H9 (cell line): ENCODE data around the gene DNTT. TPM values are rescaled to one million over a fixed set of nuclear protein-coding genes. Genes with fewer than 3 reads are reported as not detected.
A peak's percentile ranks its signal among the peaks of the same experiment; 100 is the strongest.

Experiments
- DNase-seq: peaks from one replicate; pipeline ENCODE4 v3.0.0-alpha.2; 2017
- H2AFZ ChIP-seq: one replicate; pipeline ENCODE4 v1.6.1; 2013; ENCODE audit warnings: mild to moderate bottlenecking, low read length, control low read depth, moderate library complexity
- H2AK5ac ChIP-seq: 2 replicates; pipeline ENCODE4 v1.6.1; 2013; ENCODE audit warnings: low read length, control low read depth, mixed read lengths; ENCODE audit not compliant: insufficient read length
- H2BK120ac ChIP-seq: one replicate; pipeline ENCODE4 v1.6.1; 2013; ENCODE audit warnings: low read depth, mild to moderate bottlenecking, low read length, control low read depth, inconsistent platforms; ENCODE audit not compliant: poor library complexity, severe bottlenecking
- H2BK12ac ChIP-seq: 2 replicates; pipeline ENCODE4 v1.6.1; 2013; ENCODE audit warnings: low read length, control low read depth, mixed read lengths, low read depth; ENCODE audit not compliant: insufficient read length
- H2BK15ac ChIP-seq: 2 replicates; pipeline ENCODE4 v1.6.1; 2013; ENCODE audit warnings: low read depth, low read length, control low read depth
- H2BK20ac ChIP-seq: one replicate; pipeline ENCODE4 v1.6.1; 2013; ENCODE audit warnings: low read depth, mild to moderate bottlenecking, low read length, control low read depth, inconsistent platforms; ENCODE audit not compliant: poor library complexity, severe bottlenecking
- H2BK5ac ChIP-seq: 2 replicates; pipeline ENCODE4 v1.6.1; 2013; ENCODE audit warnings: low read length, control low read depth, mixed read lengths; ENCODE audit not compliant: insufficient read length
- H3K14ac ChIP-seq: 2 replicates; pipeline ENCODE4 v1.6.1; 2013; ENCODE audit warnings: low read length, control low read depth; ENCODE audit not compliant: insufficient read depth
- H3K18ac ChIP-seq: 2 replicates; pipeline ENCODE4 v1.6.1; 2013; ENCODE audit warnings: low read depth, mild to moderate bottlenecking, mixed read lengths, low read length, control low read depth; ENCODE audit not compliant: insufficient read length
- H3K23ac ChIP-seq: 2 replicates; pipeline ENCODE4 v1.6.1; 2013; ENCODE audit warnings: low read length, control low read depth, mixed read lengths, low read depth; ENCODE audit not compliant: insufficient read length
- H3K23me2 ChIP-seq: 2 replicates; pipeline ENCODE4 v1.6.1; 2013; ENCODE audit warnings: low read depth, mild to moderate bottlenecking, mixed read lengths, low read length, control low read depth; ENCODE audit not compliant: insufficient read length, poor library complexity, severe bottlenecking
- H3K27ac ChIP-seq: 2 replicates; pipeline ENCODE4 v1.5.1; 2013; ENCODE audit warnings: low read length, control low read depth, mixed read lengths, low read depth; ENCODE audit not compliant: insufficient read length
- H3K27me3 ChIP-seq: 2 replicates; pipeline ENCODE4 v1.6.1; 2013; ENCODE audit warnings: low read length, control low read depth, inconsistent platforms; ENCODE audit not compliant: insufficient read depth
- H3K4ac ChIP-seq: 2 replicates; pipeline ENCODE4 v1.6.1; 2013; ENCODE audit warnings: low read depth, mild to moderate bottlenecking, control low read depth, inconsistent platforms, low read length, moderate library complexity
- H3K4me1 ChIP-seq: 2 replicates; pipeline ENCODE4 v1.6.1; 2013; ENCODE audit warnings: low read length, control low read depth, inconsistent platforms; ENCODE audit not compliant: insufficient read depth
- H3K4me2 ChIP-seq: 2 replicates; pipeline ENCODE4 v1.6.1; 2013; ENCODE audit warnings: low read length, control low read depth, mixed read lengths; ENCODE audit not compliant: insufficient read length, insufficient read depth
- H3K56ac ChIP-seq: 2 replicates; pipeline ENCODE4 v1.6.1; 2013; ENCODE audit warnings: low read depth, mild to moderate bottlenecking, mixed read lengths, low read length, control low read depth; ENCODE audit not compliant: insufficient read length
- H3K79me1 ChIP-seq: 2 replicates; pipeline ENCODE4 v1.6.1; 2013; ENCODE audit warnings: low read depth, mild to moderate bottlenecking, moderate library complexity, low read length, control low read depth, inconsistent platforms; ENCODE audit not compliant: insufficient read depth, poor library complexity, severe bottlenecking
- H3K79me2 ChIP-seq: 2 replicates; pipeline ENCODE4 v1.6.1; 2013; ENCODE audit warnings: low read length, control low read depth, inconsistent platforms; ENCODE audit not compliant: insufficient read depth
- H3K9ac ChIP-seq: 2 replicates; pipeline ENCODE4 v1.6.1; 2013; ENCODE audit warnings: low read length, control low read depth, mixed read lengths; ENCODE audit not compliant: insufficient read length; ENCODE audit errors: extremely low read depth
- H3K9me3 ChIP-seq: one replicate; pipeline ENCODE4 v1.6.1; 2013; ENCODE audit warnings: low read depth, low read length, inconsistent platforms; ENCODE audit not compliant: control insufficient read depth
- H3T11ph ChIP-seq: one replicate; pipeline ENCODE4 v1.6.1; 2013; ENCODE audit warnings: mild to moderate bottlenecking, low read length, control low read depth, inconsistent platforms
- H4K20me1 ChIP-seq: one replicate; pipeline ENCODE4 v1.6.1; 2013; ENCODE audit not compliant: control insufficient read depth, insufficient read length, insufficient read depth
- H4K5ac ChIP-seq: 2 replicates; pipeline ENCODE4 v1.6.1; 2013; ENCODE audit warnings: low read depth, mild to moderate bottlenecking, mixed read lengths, low read length, control low read depth; ENCODE audit not compliant: insufficient read length
- H4K8ac ChIP-seq: replicated peaks from 2 replicates; pipeline ENCODE4 v1.6.1; 2013; ENCODE audit warnings: low read length, control low read depth, mixed read lengths, low read depth; ENCODE audit not compliant: insufficient read length
- H4K91ac ChIP-seq: 2 replicates; pipeline ENCODE4 v1.6.1; 2013; ENCODE audit warnings: low read depth, mild to moderate bottlenecking, moderate library complexity, mixed read lengths, low read length, control low read depth; ENCODE audit not compliant: insufficient read length
- H3K27ac Mint-ChIP-seq, 3 experiments: 2 replicates in 2 of 3; 3 replicates in 1 of 3; pipeline ENCODE4 v1.8.0; 2020 to 2021; ENCODE audit warnings: mixed read lengths in 3 of 3, mild to moderate bottlenecking in 1 of 3, moderate library complexity in 1 of 3
- H3K27me3 Mint-ChIP-seq: 2 replicates; pipeline ENCODE4 v1.8.0; 2021; ENCODE audit warnings: low read depth, mild to moderate bottlenecking, moderate library complexity, mixed read lengths
- H3K36me3 Mint-ChIP-seq, 3 experiments: 2 replicates in 2 of 3; 3 replicates in 1 of 3; pipeline ENCODE4 v1.8.0; 2020 to 2021; ENCODE audit warnings: low read depth in 3 of 3, mixed read lengths in 3 of 3; ENCODE audit not compliant: insufficient read depth in 1 of 3
- H3K4me1 Mint-ChIP-seq, 2 experiments: 2 replicates each; pipeline ENCODE4 v1.8.0; 2020; ENCODE audit warnings: mixed read lengths in 2 of 2
- H3K4me3 Mint-ChIP-seq, 2 experiments: 2 replicates in 1 of 2; 3 replicates in 1 of 2; pipeline ENCODE4 v1.8.0; 2020 to 2021; ENCODE audit warnings: mild to moderate bottlenecking in 2 of 2, mixed read lengths in 2 of 2, moderate library complexity in 1 of 2
- H3K9me3 Mint-ChIP-seq, 2 experiments: 2 replicates in 1 of 2; 3 replicates in 1 of 2; pipeline ENCODE4 v1.8.0; 2020; ENCODE audit warnings: mild to moderate bottlenecking in 2 of 2, mixed read lengths in 2 of 2, moderate library complexity in 1 of 2
- CTCF ChIP-seq: fragments of 200-600 bp; sonication (generic); conservative IDR thresholded peaks from 3 replicates; pipeline ENCODE4 v1.8.0; 2021; ENCODE audit warnings: antibody characterized with exemption, mild to moderate bottlenecking
- WGBS: extraction: QIAGEN DNeasy Blood & Tissue Kit; methylation state at CpG from one replicate; pipeline ENCODE4 v1.1.7; 2013; ENCODE audit warnings: missing lambda C conversion rate, low lambda C conversion rate, mixed read lengths; ENCODE audit not compliant: insufficient read length; ENCODE audit errors: extremely low coverage; 5-methylcytosine and 5-hydroxymethylcytosine counted together
- total RNA-seq: library from RNA; stranded (reverse); gene quantifications from 2 replicates; pipeline ENCODE4 v1.2.1, GENCODE V29; 2021

Gene DNTT
- total RNA-seq, 1 experiment from 2014 or later, result not detected

- peaks cover 16% of the 10 kb centered on the region for H3K27me3 Mint-ChIP-seq
Observed at GRCh38 chr10:96370584-96371157, 66.4 kb downstream of the DNTT start.

More at GRCh38 chr10:96370584-96371157, 66.4 kb downstream of the DNTT start:
- H3K79me1 ChIP-seq, result no peaks in the 10 kb centered on the region
- Mint-ChIP-seq H3K4me3 (no peak overlapping the region; a peak in 1 of 5 replicates), H3K9me3 (no peaks in the 10 kb centered on the region; a peak in 2 of 5 replicates), H3K27ac (peak overlapping the region in 1 of 3 experiments; percentile 80; a peak in 1 of 7 replicates), H3K4me1 (peaks cover 17% of the 10 kb centered on the region in 2 experiments), H3K36me3 (peaks cover 0 to 2% (median 0%) of the 10 kb centered on the region in 3 experiments; a peak in 1 of 7 replicates)
- H3K23me2 ChIP-seq, result peaks cover 7% of the 10 kb centered on the region
- H3K14ac ChIP-seq, result no peak overlapping the region
- no peak overlapping the region for H2AFZ ChIP-seq
- H2BK20ac ChIP-seq, result no peak overlapping the region
- H4K5ac ChIP-seq, result no peak overlapping the region
- no peak overlapping the region for H2AK5ac ChIP-seq
- no peak overlapping the region for H3K18ac ChIP-seq
- no peaks in the 10 kb centered on the region for H3K79me2 ChIP-seq
- no peaks in the 10 kb centered on the region for H4K20me1 ChIP-seq
- H3T11ph ChIP-seq, result no peak overlapping the region
- peak; percentile 91 for TF ChIP-seq CTCF
- H4K91ac ChIP-seq, result no peak overlapping the region
- no peak overlapping the region for H2BK15ac ChIP-seq
- H3K56ac ChIP-seq, result no peak overlapping the region
- H3K4me1 ChIP-seq, result no peaks in the 10 kb centered on the region; the same call in 1 of the 2 replicates
- H3K9me3 ChIP-seq, result no peaks in the 10 kb centered on the region
- no peak overlapping the region for H2BK120ac ChIP-seq
- H3K23ac ChIP-seq, result no peak overlapping the region
- no peak overlapping the region for H3K27ac ChIP-seq
- peak; percentile 82 for DNase-seq
- WGBS, result no CpG with 5 or more reads among the region's 16 CpGs
- H3K9ac ChIP-seq, result no peak overlapping the region
- H3K4ac ChIP-seq, result no peak overlapping the region
- H4K8ac ChIP-seq, result no peak overlapping the region
- H2BK12ac ChIP-seq, result no peak overlapping the region
- no peak overlapping the region for H2BK5ac ChIP-seq
- H3K4me2 ChIP-seq, result no peak overlapping the region
- no peaks in the 10 kb centered on the region for H3K27me3 ChIP-seq
